GM12891 (cell line): ENCODE data around the gene PTPRG. TPM values are rescaled to one million over a fixed set of nuclear protein-coding genes. Genes with fewer than 3 reads are reported as not detected.

Experiments used
- DNase-seq: peaks from one replicate; pipeline ENCODE4 v3.0.0; 2011; ENCODE audit warnings: low spot score; ENCODE audit not compliant: insufficient read length
- FAIRE-seq: peaks from 2 replicates; lab custom pipeline; 2011; peaks lifted over from hg19 to GRCh38; lab: Jason Lieb, UNC
- PAX5 ChIP-seq: IDR thresholded peaks from 2 replicates; pipeline ENCODE4 v1.6.1; 2011; ENCODE audit warnings: low read length, moderate library complexity, mild to moderate bottlenecking; ENCODE audit not compliant: insufficient read depth, severe bottlenecking
- POLR2A ChIP-seq: IDR thresholded peaks from 2 replicates; pipeline ENCODE4 v1.6.1; 2011; ENCODE audit warnings: low read depth, low read length, control low read depth
- POLR2AphosphoS5 ChIP-seq: IDR thresholded peaks from 2 replicates; pipeline ENCODE4 v1.6.1; 2011; ENCODE audit warnings: low read depth, low read length, control low read depth
- POU2F2 ChIP-seq: IDR thresholded peaks from 2 replicates; pipeline ENCODE4 v1.6.1; 2011; ENCODE audit warnings: low read depth, mild to moderate bottlenecking, control low read depth, low read length, moderate library complexity
- SPI1 ChIP-seq: IDR thresholded peaks from 2 replicates; pipeline ENCODE4 v1.6.1; 2011; ENCODE audit warnings: low read depth, low read length, control low read depth
- TAF1 ChIP-seq: IDR thresholded peaks from 2 replicates; pipeline ENCODE4 v1.6.1; 2011; ENCODE audit warnings: low read depth, low read length, control low read depth
- polyA plus RNA-seq: library from polyadenylated mRNA; unstranded; fragments of >200 nt; gene quantifications from one replicate; pipeline ENCODE4 v1.2.1, GENCODE V29; 2012; ENCODE audit warnings: low read depth, missing spikeins, inconsistent platforms; ENCODE audit not compliant: missing spikeins

The PTPRG gene
- polyA plus RNA-seq = 3.6 TPM

GRCh38 chr3:61561374-61562041, at the start of gene PTPRG:
Gene PTPRG, plus strand, starts transcription at chr3:61561571. Its CDS starts 717 bp downstream, at chr3:61562288.
- DNase-seq = peak; percentile 69
- peak; percentile 38; the same call in 1 of the 2 replicates for TF ChIP-seq POLR2A
- no peak for TF ChIP-seq PAX5
- TF ChIP-seq POLR2AphosphoS5 = no peak
- TF ChIP-seq SPI1 = no peak
- peak; percentile 33; the same call in 1 of the 2 replicates for TF ChIP-seq TAF1
- peak; percentile 89 for FAIRE-seq

- no peak for DNase-seq
Observed at GRCh38 chr3:61518590-61518989, 42.8 kb upstream of the PTPRG start.

GRCh38 chr3:61520966-61521628, 40.3 kb upstream of the PTPRG start:
- TF ChIP-seq PAX5 (no peak), SPI1 (peak; percentile 22; the same call in 1 of the 2 replicates)
- DNase-seq (peak; percentile 29), FAIRE-seq (peak; percentile 63)

More at GRCh38 chr3:61518590-61518989, 42.8 kb upstream of the PTPRG start:
- TF ChIP-seq POLR2AphosphoS5 (no peak), POU2F2 (no peak), POLR2A (no peak), TAF1 (no peak), PAX5 (no peak), SPI1 (peak; percentile 70)
- FAIRE-seq = no peak

GRCh38 chr3:61522060-61522459, 39.3 kb upstream of the PTPRG start:
- FAIRE-seq (no peak), DNase-seq (no peak)
- TF ChIP-seq POU2F2 = no peak

GRCh38 chr3:61522626-61523025, 38.7 kb upstream of the PTPRG start:
- FAIRE-seq = no peak
- no peak for DNase-seq
- no peak for TF ChIP-seq POLR2A
- TF ChIP-seq PAX5 = no peak
- no peak for TF ChIP-seq POU2F2
- no peak for TF ChIP-seq POLR2AphosphoS5
- TF ChIP-seq SPI1 = no peak
- TF ChIP-seq TAF1 = no peak

- DNase-seq (no peak), FAIRE-seq (no peak)
- no peak for TF ChIP-seq POLR2A
- no peak for TF ChIP-seq POU2F2
- TF ChIP-seq SPI1 = no peak
- TF ChIP-seq TAF1 = no peak
- no peak for TF ChIP-seq POLR2AphosphoS5
- TF ChIP-seq PAX5 = no peak
Observed at GRCh38 chr3:61524933-61525332, 36.4 kb upstream of the PTPRG start.

- FAIRE-seq = no peak
- TF ChIP-seq POU2F2 (no peak), TAF1 (no peak), POLR2A (no peak), SPI1 (no peak), POLR2AphosphoS5 (no peak), PAX5 (no peak)
- DNase-seq = no peak
Observed at GRCh38 chr3:61526308-61526707, 35.1 kb upstream of the PTPRG start.

- FAIRE-seq = no peak
Observed at GRCh38 chr3:61527011-61527410, 34.4 kb upstream of the PTPRG start.

GRCh38 chr3:61530355-61530754, 31.0 kb upstream of the PTPRG start:
- FAIRE-seq (peak; percentile 57), DNase-seq (no peak)
- no peak for TF ChIP-seq POU2F2
- TF ChIP-seq PAX5 = no peak
- no peak for TF ChIP-seq TAF1
- TF ChIP-seq SPI1 = no peak
- TF ChIP-seq POLR2AphosphoS5 = no peak
- no peak for TF ChIP-seq POLR2A

More at GRCh38 chr3:61527011-61527410, 34.4 kb upstream of the PTPRG start:
- no peak for DNase-seq
- TF ChIP-seq POLR2AphosphoS5 (no peak), PAX5 (no peak), POLR2A (no peak), SPI1 (no peak), POU2F2 (no peak), TAF1 (no peak)

- TF ChIP-seq POU2F2 = no peak
- no peak for TF ChIP-seq SPI1
- no peak for TF ChIP-seq POLR2A
- TF ChIP-seq POLR2AphosphoS5 = no peak
- TF ChIP-seq PAX5 = no peak
- no peak for TF ChIP-seq TAF1
- DNase-seq (no peak), FAIRE-seq (no peak)
Observed at GRCh38 chr3:61531528-61531927, 29.8 kb upstream of the PTPRG start.
